G401 (cell line): Measurements from ENCODE around the gene NOVA1. TPM values are rescaled to one million over a fixed set of nuclear protein-coding genes. Genes with fewer than 3 reads are reported as not detected.
A peak's percentile ranks its signal among the peaks of the same experiment; 100 is the strongest.

ENCODE experiments used
- DNase-seq: peaks from one replicate; pipeline ENCODE4 v3.0.0-alpha.2; 2015; ENCODE audit warnings: low spot score
- in situ Hi-C: cut with HindIII; loops from 2 replicates; pipeline ENCODE4 v1.10.0; 2016; ENCODE audit warnings: low sequenced_read_pairs, mixed read lengths
- total RNA-seq: library from RNA; depleted of rRNA; stranded (reverse); fragments of >200 nt; shearing (Covaris generic); gene quantifications from 2 replicates; pipeline ENCODE4 v1.2.3, GENCODE V29; 2014

Gene NOVA1
- total RNA-seq, 1 experiment from 2014 or later = 0.31 TPM

DNA sequence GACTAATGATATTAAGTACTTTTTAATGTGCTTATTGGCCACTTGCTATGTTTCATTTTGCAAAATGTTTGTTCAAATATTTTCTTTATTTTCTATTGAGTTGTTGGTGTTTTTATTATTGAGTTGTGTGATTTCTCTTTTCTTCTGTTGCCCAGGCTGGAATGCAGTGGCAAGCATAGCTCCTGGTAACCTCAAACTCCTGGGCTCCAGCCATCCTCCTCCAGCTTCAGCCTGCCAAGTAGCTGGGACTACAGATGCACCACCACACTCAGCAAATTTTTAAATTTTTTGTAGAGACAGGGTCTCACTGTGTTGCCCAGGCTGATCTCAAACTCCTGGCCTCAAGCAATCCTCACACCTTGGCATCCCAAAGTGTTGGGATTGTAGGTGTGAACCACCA, 199.2 kb downstream of the NOVA1 start:
- in situ Hi-C loops = no loop called here
- DNase-seq = peak; percentile 55
